Natural killer cell treated with Interleukin-12 subunit alpha and Interleukin-12 subunit beta and Interleukin-15 and Interleukin-18, amount 100 ng/mL, for 72 hours (primary cell): ENCODE data around the gene EPOP. TPM values are rescaled to one million over a fixed set of nuclear protein-coding genes. Genes with fewer than 3 reads are reported as not detected.
A peak's percentile ranks its signal among the peaks of the same experiment; 100 is the strongest.
"Not testable (repeated sequence)": the region's sequence is repeated elsewhere in the genome, so short reads cannot be mapped to it uniquely, and the experiment has no call there.

Source experiments
- ATAC-seq, 2 donors: fragments of 150-1000 bp; cut with Tn5 transposase in 1 of 2; sonication (Bioruptor Pico), chemical (Tn5 transposase) in 1 of 2; 2 replicates each; pipeline ENCODE4 v1.10.0; 2021
- DNase-seq: peaks from one replicate; pipeline ENCODE4 v3.0.0; 2022; ENCODE audit warnings: low spot score
- H3K27ac Mint-ChIP-seq, 2 donors: 1 replicate in 1 of 2; 2 replicates in 1 of 2; pipeline ENCODE4 v1.8.0; 2022; ENCODE audit warnings: mixed read lengths in 2 of 2, mild to moderate bottlenecking in 1 of 2, moderate library complexity in 1 of 2
- H3K27me3 Mint-ChIP-seq, 2 donors: 1 replicate in 1 of 2; 2 replicates in 1 of 2; pipeline ENCODE4 v1.8.0; 2022; ENCODE audit warnings: mixed read lengths in 2 of 2
- H3K36me3 Mint-ChIP-seq: one replicate; pipeline ENCODE4 v1.8.0; 2022; ENCODE audit warnings: mixed read lengths
- H3K4me1 Mint-ChIP-seq, 2 donors: 1 replicate in 1 of 2; 2 replicates in 1 of 2; pipeline ENCODE4 v1.8.0; 2022; ENCODE audit warnings: low read depth in 2 of 2, mixed read lengths in 2 of 2, mild to moderate bottlenecking in 1 of 2
- H3K4me3 Mint-ChIP-seq: one replicate; pipeline ENCODE4 v1.8.0; 2022; ENCODE audit warnings: mixed read lengths
- H3K9me3 Mint-ChIP-seq: 2 replicates; pipeline ENCODE4 v1.8.0; 2022; ENCODE audit warnings: mixed read lengths
- total RNA-seq, 2 donors: library from RNA; stranded (reverse); gene quantifications; one replicate each; pipeline ENCODE4 v1.2.3, GENCODE V29; 2022

Gene EPOP
- total RNA-seq, 2 donors from 2014 or later: 20.5 to 41.0 TPM

GRCh38 chr17:38626606-38627226, 48.0 kb downstream of the EPOP start:
- H3K9me3 Mint-ChIP-seq, ATAC-seq, H3K27ac Mint-ChIP-seq, H3K36me3 Mint-ChIP-seq, H3K4me3 Mint-ChIP-seq, DNase-seq: not testable (repeated sequence)
- Mint-ChIP-seq H3K27me3 (peaks cover 19 to 23% of the 10 kb centered on the region in 2 donors), H3K4me1 (peaks cover 5 to 14% of the 10 kb centered on the region in 2 donors)

DNA sequence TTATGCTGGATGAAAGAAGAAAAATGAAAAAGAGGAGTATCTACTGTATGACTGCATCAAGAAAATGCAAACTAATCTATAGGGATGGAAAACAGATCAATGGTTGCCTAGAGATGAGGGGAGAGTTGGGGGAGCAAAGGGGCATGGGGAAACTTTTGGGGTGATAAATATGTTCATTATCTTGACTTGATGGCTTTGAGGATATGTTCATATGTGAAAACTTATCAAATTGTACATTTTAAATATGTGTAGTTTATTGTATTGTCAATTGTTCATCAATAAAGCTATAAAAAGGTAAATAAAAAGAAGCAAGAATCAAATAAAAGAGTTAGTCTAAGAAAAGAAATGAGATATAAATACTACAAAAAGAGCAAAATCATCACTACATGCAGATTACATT, 49.3 kb downstream of the EPOP start:
- Mint-ChIP-seq H3K4me1 (peaks cover 5 to 14% of the 10 kb centered on the region in 2 donors), H3K4me3 (no peak overlapping the region), H3K27ac (no peak overlapping the region), H3K36me3 (no peaks in the 10 kb centered on the region), H3K27me3 (peaks cover 28 to 35% of the 10 kb centered on the region in 2 donors), H3K9me3 (no peaks in the 10 kb centered on the region)
- ATAC-seq: no peak
- no peak for DNase-seq

DNA sequence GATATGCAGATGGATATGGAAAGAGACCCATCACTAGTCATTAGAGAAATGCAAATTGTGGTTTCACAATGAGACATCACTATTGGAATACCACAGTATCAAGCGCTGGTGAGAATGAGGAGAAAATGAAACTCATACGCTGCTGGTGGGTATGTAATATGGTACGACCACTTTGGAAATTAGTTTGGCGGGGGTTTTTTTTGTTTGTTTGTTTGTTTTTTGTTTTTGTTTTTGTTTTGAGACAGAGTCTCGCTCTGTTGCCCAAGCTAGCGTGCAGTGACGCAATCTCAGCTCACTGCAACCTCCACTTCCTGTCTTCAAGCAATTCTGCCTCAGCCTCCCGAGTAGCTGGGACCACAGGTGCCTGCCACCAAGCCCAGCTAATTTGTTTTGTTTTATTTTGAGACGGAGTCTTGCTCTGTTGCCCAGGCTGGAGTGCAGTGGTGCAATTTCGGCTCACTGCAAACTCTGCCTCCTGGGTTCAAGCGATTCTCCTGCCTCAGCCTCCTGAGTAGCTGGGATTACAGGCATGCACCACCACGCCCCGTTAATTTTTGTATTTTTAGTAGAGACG, 49.9 kb downstream of the EPOP start:
- peaks cover 5 to 14% of the 10 kb centered on the region in 2 donors for H3K4me1 Mint-ChIP-seq
- peak overlapping the region; percentile 25 for H3K4me3 Mint-ChIP-seq
- not testable (repeated sequence) for H3K9me3 Mint-ChIP-seq, DNase-seq, H3K36me3 Mint-ChIP-seq, H3K27ac Mint-ChIP-seq
- peak; percentile 45 to 75 for ATAC-seq
- H3K27me3 Mint-ChIP-seq: peaks cover 28 to 37% of the 10 kb centered on the region in 2 donors

Other genes with a start within 250 kb of the EPOP start
- 1 to 10 TPM in 1 of 2 donors, under 1 TPM in 1; 0.55 to 2.9 TPM for gene ARHGAP23, start 246.5 kb downstream of the EPOP start, total RNA-seq
- under 1 TPM; 0.05 to 0.28 TPM for gene SRCIN1, start 69.0 kb downstream of the EPOP start, total RNA-seq
- gene MLLT6, start 30.3 kb upstream of the EPOP start, total RNA-seq: 100 to 1,000 TPM; 319 to 324 TPM
- gene CISD3, start 55.4 kb upstream of the EPOP start, total RNA-seq: 10 to 100 TPM; 48.3 to 58.7 TPM
- not detected for gene PCGF2, start 73.4 kb upstream of the EPOP start, total RNA-seq
- 100 to 1,000 TPM; 288 to 306 TPM for gene PSMB3, start 77.8 kb upstream of the EPOP start, total RNA-seq
- gene PIP4K2B, start 124.6 kb upstream of the EPOP start, total RNA-seq: 10 to 100 TPM; 25.4 to 33.2 TPM
- 10 to 100 TPM; 36.8 to 39.3 TPM for gene CWC25, start 150.4 kb upstream of the EPOP start, total RNA-seq
- 1,000 to 10,000 TPM; 1,120 to 1,259 TPM for gene RPL23, start 178.8 kb upstream of the EPOP start, total RNA-seq
- 100 to 1,000 TPM; 214 to 390 TPM for gene LASP1, start 195.1 kb upstream of the EPOP start, total RNA-seq